Subcutaneous abdominal adipose tissue (tissue), 5 donors: ENCODE measurements around the gene POLR3GL.

ENCODE experiments used
- H3K27ac ChIP-seq: one replicate; pipeline ENCODE4 v1.7.0; 2013; ENCODE audit warnings: low read depth, mild to moderate bottlenecking, inconsistent platforms, low read length, moderate library complexity
- H3K27me3 ChIP-seq, 5 donors: one replicate each; pipeline ENCODE4 v1.7.0; 2013; ENCODE audit warnings: low read length in 5 of 5, inconsistent platforms in 1 of 5; ENCODE audit not compliant: control insufficient read depth in 5 of 5, insufficient read depth in 4 of 5
- H3K36me3 ChIP-seq, 5 donors: one replicate each; pipeline ENCODE4 v1.7.0; 2013; ENCODE audit warnings: low read length in 5 of 5; ENCODE audit not compliant: control insufficient read depth in 5 of 5, insufficient read depth in 5 of 5
- H3K4me1 ChIP-seq, 5 donors: one replicate each; pipeline ENCODE4 v1.7.0; 2013; ENCODE audit warnings: low read length in 5 of 5, mild to moderate bottlenecking in 3 of 5, moderate library complexity in 1 of 5; ENCODE audit not compliant: control insufficient read depth in 5 of 5, insufficient read depth in 5 of 5
- H3K4me3 ChIP-seq, 5 donors: one replicate each; pipeline ENCODE4 v1.7.0; 2013; ENCODE audit warnings: low read length in 5 of 5, low read depth in 1 of 5
- H3K9ac ChIP-seq, 5 donors: one replicate each; pipeline ENCODE4 v1.7.0; 2013; ENCODE audit warnings: low read length in 5 of 5, mild to moderate bottlenecking in 4 of 5, moderate library complexity in 3 of 5
- H3K9me3 ChIP-seq, 5 donors: one replicate each; pipeline ENCODE4 v1.7.0; 2013; ENCODE audit warnings: low read length in 5 of 5; ENCODE audit not compliant: control insufficient read depth in 5 of 5
- donor health status: healthy.
- donor health status: healthy.
- donor health status: healthy.
- donor health status: healthy.
- donor health status: healthy.

The POLR3GL gene

GRCh38 chr1:145946477-145946986 lies 18.0 kb upstream of the POLR3GL start:
- Histone ChIP-seq H3K27me3 (no peaks in the 10 kb centered on the region), H3K9me3 (no peaks in the 10 kb centered on the region), H3K27ac (no peak overlapping the region), H3K4me3 (no peak overlapping the region), H3K36me3 (peaks cover 10 to 28% (median 20%) of the 10 kb centered on the region in 5 donors), H3K4me1 (peaks cover 0 to 4% (median 0%) of the 10 kb centered on the region in 5 donors), H3K9ac (no peak overlapping the region)

GRCh38 chr1:145947551-145947950 lies 16.9 kb upstream of the POLR3GL start:
- Histone ChIP-seq H3K27me3 (no peaks in the 10 kb centered on the region), H3K27ac (no peak overlapping the region), H3K4me1 (peaks cover 0 to 4% (median 0%) of the 10 kb centered on the region in 5 donors), H3K4me3 (no peak overlapping the region), H3K36me3 (peaks cover 7 to 25% (median 17%) of the 10 kb centered on the region in 5 donors), H3K9ac (no peak overlapping the region), H3K9me3 (no peaks in the 10 kb centered on the region)

GRCh38 chr1:145949219-145949618 lies 15.3 kb upstream of the POLR3GL start:
- H3K4me3 ChIP-seq: no peak overlapping the region
- no peak overlapping the region for H3K27ac ChIP-seq
- peaks cover 1 to 17% (median 11%) of the 10 kb centered on the region in 5 donors for H3K36me3 ChIP-seq
- no peaks in the 10 kb centered on the region for H3K27me3 ChIP-seq
- H3K4me1 ChIP-seq: peaks cover 0 to 9% (median 4%) of the 10 kb centered on the region in 5 donors
- no peaks in the 10 kb centered on the region for H3K9me3 ChIP-seq
- no peak overlapping the region for H3K9ac ChIP-seq

GRCh38 chr1:145951526-145951925 lies 13.0 kb upstream of the POLR3GL start:
- Histone ChIP-seq H3K36me3 (peaks cover 0 to 13% (median 10%) of the 10 kb centered on the region in 5 donors), H3K4me1 (peaks cover 8 to 32% (median 27%) of the 10 kb centered on the region in 5 donors), H3K27me3 (no peaks in the 10 kb centered on the region), H3K9ac (no peak overlapping the region), H3K4me3 (no peak overlapping the region), H3K9me3 (no peaks in the 10 kb centered on the region), H3K27ac (no peak overlapping the region)

GRCh38 chr1:145952903-145953302 lies 11.6 kb upstream of the POLR3GL start:
- no peaks in the 10 kb centered on the region for H3K27me3 ChIP-seq
- peaks cover 0 to 4% (median 4%) of the 10 kb centered on the region in 5 donors for H3K36me3 ChIP-seq
- H3K27ac ChIP-seq: no peak overlapping the region
- peaks cover 11 to 42% (median 34%) of the 10 kb centered on the region in 5 donors for H3K4me1 ChIP-seq
- H3K4me3 ChIP-seq: no peak overlapping the region
- no peak overlapping the region for H3K9ac ChIP-seq
- no peaks in the 10 kb centered on the region for H3K9me3 ChIP-seq

- Histone ChIP-seq H3K4me3 (no peak overlapping the region), H3K4me1 (peaks cover 14 to 48% (median 39%) of the 10 kb centered on the region in 5 donors)
These were observed 10.6 kb upstream of the POLR3GL start for GRCh38 chr1:145953861-145954260.

GRCh38 chr1:145955436-145955835 lies 9.1 kb upstream of the POLR3GL start:
- Histone ChIP-seq H3K27me3 (no peaks in the 10 kb centered on the region), H3K27ac (peak overlapping the region; percentile 91), H3K4me1 (peaks cover 14 to 57% (median 48%) of the 10 kb centered on the region in 5 donors), H3K9ac (peak overlapping the region in 3 of 5 donors; percentile 33 to 57 (median 53)), H3K36me3 (peaks cover 0 to 4% (median 0%) of the 10 kb centered on the region in 5 donors), H3K9me3 (no peaks in the 10 kb centered on the region), H3K4me3 (no peak overlapping the region)

More at GRCh38 chr1:145953861-145954260, 10.6 kb upstream of the POLR3GL start:
- H3K27ac ChIP-seq: no peak overlapping the region
- H3K36me3 ChIP-seq: peaks cover 0 to 4% (median 4%) of the 10 kb centered on the region in 5 donors
- no peaks in the 10 kb centered on the region for H3K9me3 ChIP-seq
- H3K9ac ChIP-seq: no peak overlapping the region
- no peaks in the 10 kb centered on the region for H3K27me3 ChIP-seq

GRCh38 chr1:145956361-145956760 lies 8.1 kb upstream of the POLR3GL start:
- Histone ChIP-seq H3K4me1 (peaks cover 14 to 64% (median 57%) of the 10 kb centered on the region in 5 donors), H3K4me3 (peak overlapping the region; percentile 0 to 79 (median 76)), H3K9ac (peak overlapping the region in 4 of 5 donors; percentile 51 to 84 (median 75))

GRCh38 chr1:145956781-145957442 lies 7.6 kb upstream of the POLR3GL start:
- Histone ChIP-seq H3K4me1 (peaks cover 16 to 69% (median 62%) of the 10 kb centered on the region in 5 donors), H3K27ac (peak overlapping the region; percentile 91)

More at GRCh38 chr1:145956361-145956760, 8.1 kb upstream of the POLR3GL start:
- no peaks in the 10 kb centered on the region for H3K27me3 ChIP-seq
- H3K36me3 ChIP-seq: peaks cover 0 to 4% (median 0%) of the 10 kb centered on the region in 5 donors
- no peaks in the 10 kb centered on the region for H3K9me3 ChIP-seq
- peak overlapping the region; percentile 91 for H3K27ac ChIP-seq

More at GRCh38 chr1:145956781-145957442, 7.6 kb upstream of the POLR3GL start:
- H3K36me3 ChIP-seq: peaks cover 0 to 4% (median 0%) of the 10 kb centered on the region in 5 donors
- H3K9me3 ChIP-seq: no peaks in the 10 kb centered on the region
- H3K9ac ChIP-seq: peak overlapping the region; percentile 48 to 84 (median 71)
- H3K27me3 ChIP-seq: no peaks in the 10 kb centered on the region
- H3K4me3 ChIP-seq: peak overlapping the region; percentile 71 to 80 (median 78)
